GM21367 (cell line): Measurements from ENCODE around the gene TGFBR2.

ENCODE experiments used
- ATAC-seq: cut with Tn5 transposase; IDR thresholded peaks from one replicate; pipeline ENCODE4 v1.9.1; 2021; ENCODE audit not compliant: unreplicated experiment

Gene TGFBR2

DNA sequence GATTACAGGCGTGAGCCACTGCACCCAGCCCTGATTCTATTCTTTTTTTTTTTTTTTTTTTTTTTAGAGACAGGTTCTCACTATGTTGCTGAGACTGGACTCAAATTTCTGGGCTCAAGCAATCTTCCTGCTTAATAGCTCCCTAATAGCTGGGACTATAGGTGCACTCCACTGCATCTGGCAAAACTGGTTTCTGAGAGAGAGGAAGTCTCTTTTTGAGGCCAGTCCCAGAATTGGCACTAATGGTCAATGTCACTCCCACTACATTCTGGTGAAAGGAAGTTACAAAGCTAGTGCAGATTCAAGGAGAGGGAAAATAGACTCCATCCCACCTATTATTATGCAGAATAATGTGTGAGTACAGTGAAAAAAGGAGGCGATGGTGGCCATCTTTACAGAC, 5.8 kb upstream of the TGFBR2 start:
- no peak for ATAC-seq

DNA sequence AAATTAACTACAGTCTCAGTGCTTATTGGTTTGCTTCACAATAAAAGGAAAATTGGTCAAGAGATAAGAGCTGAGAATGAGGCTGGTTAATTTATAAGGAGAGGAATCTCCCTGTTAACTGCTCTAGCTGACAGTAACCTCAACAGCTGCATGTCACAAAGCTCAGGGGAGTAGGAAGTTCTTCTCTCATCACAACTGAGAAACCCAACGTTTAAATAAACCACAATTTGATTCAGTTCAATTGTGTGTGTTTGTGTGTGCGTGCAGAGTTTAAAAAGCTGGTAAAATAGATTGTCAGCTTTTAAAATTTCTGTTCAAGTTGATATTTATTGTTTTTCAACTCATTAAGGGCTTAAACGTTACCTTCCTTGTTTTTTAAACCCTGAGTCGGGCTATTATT, 3.5 kb upstream of the TGFBR2 start:
- ATAC-seq: no peak

DNA sequence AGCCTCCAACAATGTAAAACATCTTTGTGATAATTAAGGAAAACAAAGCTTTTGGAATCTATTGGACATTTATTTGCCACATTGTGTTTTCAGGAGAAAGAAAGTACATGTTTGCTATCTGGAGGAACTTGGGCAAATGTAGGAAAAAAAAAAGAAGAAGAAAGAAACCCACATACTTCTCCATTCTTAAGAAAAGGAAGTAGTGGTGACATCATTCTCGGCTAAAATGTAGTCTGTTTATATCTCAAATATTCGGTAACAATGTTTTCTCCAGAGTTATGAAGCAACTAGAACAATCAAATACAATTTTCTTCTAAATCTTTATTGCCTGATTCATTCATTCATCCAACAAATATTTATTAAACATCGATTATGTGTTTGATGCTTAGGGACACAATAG, 2.3 kb upstream of the TGFBR2 start:
- no peak for ATAC-seq

- no peak for ATAC-seq
These were observed 1.8 kb upstream of the TGFBR2 start for GRCh38 chr3:30604558-30604957.

DNA sequence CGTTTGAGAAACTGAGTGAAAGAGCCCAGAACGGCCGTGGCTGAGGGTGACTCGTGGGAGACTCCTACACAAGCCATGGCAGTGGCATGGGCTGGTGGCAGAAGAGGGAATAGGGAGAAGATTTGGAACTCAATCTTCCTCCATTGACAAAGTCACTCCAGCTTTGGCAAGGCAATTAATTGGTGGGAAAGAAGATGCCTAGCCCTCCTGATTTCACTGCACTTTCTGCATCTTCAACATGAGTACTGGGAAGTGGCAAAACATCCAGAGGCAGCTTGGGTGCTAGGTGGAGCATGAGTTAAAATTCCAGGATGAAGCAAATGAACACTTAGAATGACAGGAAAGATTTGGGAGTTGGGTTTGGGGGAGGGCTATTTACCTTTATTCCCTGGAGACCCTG, 1.4 kb upstream of the TGFBR2 start:
- no peak for ATAC-seq

- ATAC-seq: no peak
These were observed 598 bp upstream of the TGFBR2 start for GRCh38 chr3:30605706-30606300.

DNA sequence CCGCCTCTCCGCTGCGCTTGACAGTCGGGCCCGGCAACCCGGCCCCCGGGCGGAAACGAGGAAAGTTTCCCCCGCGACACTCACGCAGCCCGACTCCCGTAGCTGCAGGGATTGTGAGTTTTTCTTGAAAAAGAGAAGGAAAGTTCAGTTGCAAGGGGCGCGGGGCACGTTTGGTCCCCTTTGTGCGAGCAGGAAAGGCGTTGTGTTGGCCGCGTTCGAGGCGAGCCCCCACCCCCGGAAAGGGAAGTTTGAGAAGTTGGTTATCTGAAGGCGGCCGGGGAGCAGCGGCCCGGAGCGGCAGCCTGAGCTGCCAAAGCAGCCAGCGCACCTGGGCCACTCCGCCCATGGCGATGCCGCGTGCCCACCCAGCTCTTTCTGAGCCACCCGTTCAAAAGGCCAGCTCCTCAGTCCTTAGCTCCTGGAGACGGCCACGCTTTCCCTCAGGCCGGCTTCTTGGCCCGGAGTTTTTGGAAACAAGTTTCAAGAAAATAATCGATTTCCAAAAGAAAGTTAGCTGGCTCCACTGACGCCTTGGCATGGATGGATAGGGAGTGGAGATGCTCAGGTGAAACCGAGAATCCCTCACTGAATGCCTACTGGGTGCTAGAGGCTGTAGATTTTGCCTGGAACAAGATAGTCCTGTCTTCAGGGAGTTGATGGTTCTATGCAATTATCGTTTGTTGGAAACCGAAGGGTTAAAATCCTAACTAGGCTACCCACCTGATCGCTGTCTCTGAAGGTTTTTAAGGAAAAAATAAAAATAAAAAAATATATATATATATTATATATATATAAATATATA, 832 bp downstream of the TGFBR2 start:
- peak; percentile 38 for ATAC-seq

- ATAC-seq: no peak
These were observed 2.2 kb downstream of the TGFBR2 start for GRCh38 chr3:30608598-30608947.

GRCh38 chr3:30609930-30610701, 3.7 kb downstream of the TGFBR2 start:
- no peak for ATAC-seq

DNA sequence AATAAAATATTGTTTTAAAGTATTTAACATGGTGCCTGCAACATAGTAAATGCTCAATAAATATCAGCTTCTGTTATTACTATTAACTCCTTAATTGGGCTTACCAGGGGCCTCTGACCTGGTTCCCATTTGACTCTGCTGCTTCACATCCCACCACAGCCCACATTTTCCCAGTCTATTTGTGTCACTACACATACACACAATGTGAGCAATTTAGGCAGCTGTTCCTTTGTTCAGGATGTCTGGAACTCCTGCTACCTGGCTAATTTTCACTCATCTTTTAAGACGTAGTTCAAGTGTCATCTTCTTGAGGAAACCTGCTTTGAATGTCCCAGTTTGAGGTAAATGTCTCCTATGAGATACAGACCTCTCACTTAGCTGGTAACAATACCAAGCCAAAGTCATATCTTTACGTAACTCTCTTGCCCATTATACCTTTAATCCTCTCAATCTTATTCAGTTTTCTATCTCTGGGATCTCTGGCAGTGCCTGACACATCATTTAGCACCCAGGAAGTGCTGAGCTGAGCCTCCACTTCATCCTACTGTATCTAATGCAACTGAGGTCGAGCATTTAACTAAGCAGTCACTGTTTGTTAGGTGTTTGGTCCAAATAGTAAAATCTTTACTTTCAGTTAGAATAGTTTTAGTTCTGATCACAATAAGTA, 4.4 kb downstream of the TGFBR2 start:
- ATAC-seq: no peak

GRCh38 chr3:30611613-30612436, 5.4 kb downstream of the TGFBR2 start:
- no peak for ATAC-seq

DNA sequence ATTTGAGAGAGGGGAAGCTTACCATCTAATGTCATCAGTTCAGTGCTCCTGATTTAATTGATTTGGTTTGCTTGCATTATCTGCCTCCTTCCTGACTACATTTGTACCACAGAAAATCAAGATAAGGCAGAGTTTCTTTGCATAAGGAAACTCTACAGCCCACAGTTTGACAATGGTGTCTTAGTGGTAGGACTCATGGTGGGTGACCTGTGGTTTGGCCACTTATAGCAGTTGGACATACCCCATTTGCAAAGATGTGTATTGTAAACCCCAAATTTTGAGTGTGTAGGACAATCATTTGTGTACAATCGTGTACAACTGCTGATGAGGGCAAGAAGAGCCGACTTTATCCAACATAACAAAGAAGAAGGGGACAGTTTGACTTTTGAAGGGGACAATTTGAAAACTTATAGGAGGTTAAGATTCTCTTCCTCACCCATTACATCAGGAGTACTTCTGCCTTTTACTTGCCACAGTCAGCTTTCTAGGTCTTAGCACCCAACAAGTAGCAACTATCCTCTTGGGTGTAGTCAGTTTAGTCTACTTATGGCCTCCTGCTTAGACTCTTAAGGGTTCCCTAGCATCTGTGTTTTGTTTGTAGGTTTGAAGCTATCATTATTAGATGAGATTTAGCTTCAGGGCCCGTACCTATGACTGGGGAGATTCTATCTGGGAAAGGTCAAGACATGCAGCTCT, 6.2 kb downstream of the TGFBR2 start:
- ATAC-seq: no peak

- ATAC-seq: no peak
These were observed 6.9 kb downstream of the TGFBR2 start for GRCh38 chr3:30613133-30613825.

DNA sequence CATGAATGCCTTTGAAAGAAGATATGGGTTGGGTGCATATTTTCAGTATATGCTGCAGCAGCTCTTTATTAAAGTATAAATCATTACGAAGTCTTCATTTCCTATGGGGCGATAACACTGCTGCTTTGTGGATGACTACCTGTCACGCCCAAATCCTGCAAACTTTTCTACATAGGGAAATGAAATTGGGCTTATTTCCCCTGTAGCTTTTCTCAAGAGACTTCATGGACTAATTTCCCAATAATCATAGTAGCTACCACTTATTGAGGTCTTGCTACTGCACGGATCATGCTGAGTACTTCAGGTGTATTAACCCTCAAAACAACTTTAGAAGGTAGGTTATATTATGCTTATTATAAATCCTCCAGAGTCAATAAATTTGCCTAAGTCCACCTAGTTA, 8.0 kb downstream of the TGFBR2 start:
- no peak for ATAC-seq

- no peak for ATAC-seq
These were observed 8.5 kb downstream of the TGFBR2 start for GRCh38 chr3:30614943-30615342.

- ATAC-seq: no peak
These were observed 9.4 kb downstream of the TGFBR2 start for GRCh38 chr3:30615615-30616346.

DNA sequence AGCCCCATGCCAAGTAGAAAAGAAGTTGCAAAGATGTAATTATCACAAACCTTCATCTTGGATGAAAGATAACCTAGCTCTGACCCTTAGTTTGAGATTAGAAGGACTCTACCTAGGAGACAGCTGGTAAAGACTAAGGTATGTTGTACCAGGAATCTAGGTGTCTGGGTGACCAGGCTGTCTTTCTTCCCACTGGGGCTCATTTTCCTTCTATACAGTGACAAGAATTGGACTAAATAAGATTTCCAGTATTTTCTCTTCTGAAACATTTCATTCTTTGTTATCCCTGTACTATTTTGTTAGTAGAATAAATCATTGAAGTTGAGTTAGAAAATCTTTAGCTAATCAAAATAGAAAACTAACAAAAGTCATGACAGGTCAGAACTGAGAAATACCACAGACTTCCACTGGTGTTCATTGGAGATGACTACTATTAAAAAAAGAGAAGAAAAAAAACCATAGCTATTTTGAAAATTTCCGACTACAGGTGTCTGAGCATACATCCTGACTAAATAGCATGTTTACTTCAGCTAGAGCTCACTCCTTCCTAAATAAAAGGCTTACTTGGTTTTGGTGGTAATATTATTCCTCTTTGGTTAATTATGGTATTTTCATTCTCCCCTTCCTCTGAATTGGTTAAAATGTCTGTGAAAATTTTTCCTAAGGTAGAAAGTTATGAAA, 10.1 kb downstream of the TGFBR2 start:
- ATAC-seq: no peak

DNA sequence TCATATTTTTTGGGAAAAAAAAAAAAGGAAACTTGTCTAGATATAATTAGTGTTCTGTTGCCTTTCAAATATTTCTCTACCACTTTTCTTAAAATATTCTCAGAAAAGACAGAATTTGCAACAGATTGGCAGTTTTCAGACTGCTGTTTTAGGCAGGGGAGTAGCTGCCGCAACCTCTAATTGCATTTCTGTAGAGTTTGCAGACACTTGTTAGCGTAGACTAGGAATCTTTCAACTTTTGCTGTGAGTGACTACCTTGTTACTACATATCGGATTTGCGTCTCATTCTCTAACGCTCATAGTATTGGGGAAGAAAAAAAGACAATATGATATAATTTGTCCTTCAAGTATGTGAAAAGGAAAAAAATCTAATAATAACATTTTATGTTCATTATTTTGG, 10.7 kb downstream of the TGFBR2 start:
- no peak for ATAC-seq
